ENCODE results near the gene ACKR2.

DNA sequence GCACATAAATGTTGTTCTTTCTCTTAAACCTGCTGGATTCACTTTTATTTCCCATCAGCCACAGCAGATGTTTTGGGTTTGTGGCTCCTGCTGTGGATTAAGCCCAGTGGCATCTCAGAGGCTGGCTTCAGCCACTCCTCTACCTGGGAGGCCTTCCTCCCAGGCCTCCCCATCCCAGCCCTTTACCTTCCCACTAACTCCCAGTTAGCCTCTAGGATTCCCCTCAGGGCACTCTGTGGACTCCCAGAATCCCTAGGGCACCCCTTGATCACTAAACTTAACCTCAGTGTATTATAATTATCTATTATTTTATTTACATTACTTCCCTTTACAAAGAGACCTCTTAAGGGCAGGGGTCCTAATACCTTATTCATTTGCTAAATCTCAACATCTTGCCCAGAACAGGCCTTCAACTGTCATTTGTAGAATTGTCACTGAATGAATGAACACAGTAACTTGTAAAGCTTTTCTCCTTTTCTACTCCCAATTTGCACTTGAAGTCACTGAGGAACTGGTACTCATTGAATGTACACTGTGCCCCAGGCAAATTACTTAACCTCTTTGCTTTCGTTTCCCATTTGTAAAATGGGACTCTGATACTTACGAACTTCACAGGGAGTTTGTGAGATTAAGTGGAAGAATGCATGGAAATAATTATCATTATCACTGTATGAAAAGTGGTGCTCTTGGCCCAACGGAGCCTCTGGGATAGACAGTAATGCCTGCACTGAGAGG is 44.5 kb upstream of the ACKR2 start:
- TF ChIP-seq CTCF (IDR thresholded peaks at IDR 0.05; ENCODE audit: low read depth, low read length) (no peak), EZH2phosphoT487 (IDR thresholded peaks at IDR 0.05; ENCODE audit: low read depth) (no peak)
